Mammary epithelial cell (primary cell): ENCODE data around the gene CD180.

Experiments
- EZH2 ChIP-seq: IDR thresholded peaks from 2 replicates; pipeline ENCODE4 v1.6.1; 2012; ENCODE audit warnings: low read length, inconsistent platforms, borderline replicate concordance
- TF ChIP-seq, protein P1 (sequence below), 2 donors: IDR thresholded peaks in 1 of 2; conservative IDR thresholded peaks in 1 of 2; 2 replicates each; pipeline ENCODE4 v1.5.1; 2011 to 2012; ENCODE audit warnings: inconsistent platforms in 2 of 2, low read length in 2 of 2, mild to moderate bottlenecking in 2 of 2, control low read depth in 1 of 2, low read depth in 1 of 2; ENCODE audit not compliant: insufficient read depth in 1 of 2; ENCODE audit errors: extremely low read depth in 1 of 2

DNA sequence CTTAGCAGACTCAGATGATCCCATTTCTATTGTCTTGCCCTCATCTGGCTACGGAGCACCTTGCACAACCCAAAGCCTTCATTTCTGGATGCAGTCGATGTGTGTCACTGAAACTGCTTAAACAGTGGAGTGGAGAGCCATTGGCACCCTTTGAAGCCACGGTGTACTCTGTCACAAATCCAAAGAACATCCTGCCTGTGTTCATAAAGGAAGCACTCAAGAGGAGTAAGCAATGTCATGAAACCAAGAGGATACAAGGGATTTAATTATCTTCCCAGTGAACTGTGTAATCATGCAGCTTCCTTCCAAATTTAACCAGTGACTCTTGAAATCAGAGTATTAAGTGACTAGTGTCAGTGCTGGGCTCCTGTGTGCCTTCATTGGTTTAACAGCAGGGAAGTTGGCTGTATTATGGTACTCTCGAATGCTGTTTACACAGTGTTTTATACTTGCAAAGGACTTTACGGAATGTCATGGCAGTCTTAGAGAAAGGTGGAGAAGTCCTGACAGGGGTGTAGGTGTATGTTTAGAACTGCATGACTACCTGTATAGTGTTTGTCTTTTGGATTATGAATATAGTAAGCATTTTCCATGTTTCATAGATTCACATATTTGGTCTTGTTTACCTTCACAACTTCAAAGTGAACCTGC is 41.9 kb downstream of the CD180 start:
- TF ChIP-seq, protein P1, sequence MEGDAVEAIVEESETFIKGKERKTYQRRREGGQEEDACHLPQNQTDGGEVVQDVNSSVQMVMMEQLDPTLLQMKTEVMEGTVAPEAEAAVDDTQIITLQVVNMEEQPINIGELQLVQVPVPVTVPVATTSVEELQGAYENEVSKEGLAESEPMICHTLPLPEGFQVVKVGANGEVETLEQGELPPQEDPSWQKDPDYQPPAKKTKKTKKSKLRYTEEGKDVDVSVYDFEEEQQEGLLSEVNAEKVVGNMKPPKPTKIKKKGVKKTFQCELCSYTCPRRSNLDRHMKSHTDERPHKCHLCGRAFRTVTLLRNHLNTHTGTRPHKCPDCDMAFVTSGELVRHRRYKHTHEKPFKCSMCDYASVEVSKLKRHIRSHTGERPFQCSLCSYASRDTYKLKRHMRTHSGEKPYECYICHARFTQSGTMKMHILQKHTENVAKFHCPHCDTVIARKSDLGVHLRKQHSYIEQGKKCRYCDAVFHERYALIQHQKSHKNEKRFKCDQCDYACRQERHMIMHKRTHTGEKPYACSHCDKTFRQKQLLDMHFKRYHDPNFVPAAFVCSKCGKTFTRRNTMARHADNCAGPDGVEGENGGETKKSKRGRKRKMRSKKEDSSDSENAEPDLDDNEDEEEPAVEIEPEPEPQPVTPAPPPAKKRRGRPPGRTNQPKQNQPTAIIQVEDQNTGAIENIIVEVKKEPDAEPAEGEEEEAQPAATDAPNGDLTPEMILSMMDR (conservative IDR thresholded peaks at IDR 0.05 in 1 of 2, IDR thresholded peaks at IDR 0.05 in 1 of 2; ENCODE audit: extremely low read depth in 1 of 2, insufficient read depth in 1 of 2, low read depth in 1 of 2, low read length in 2 of 2) = no peak
- TF ChIP-seq EZH2 = no peak
